Activated naive CD8-positive, alpha-beta T cell treated with anti-CD3 and anti-CD28 coated beads for 36 hours (primary cell): Measurements from ENCODE around the gene ABCA4. TPM values are rescaled to one million over a fixed set of nuclear protein-coding genes. Genes with fewer than 3 reads are reported as not detected.

Experiments used
- DNase-seq: peaks from one replicate; pipeline ENCODE4 v3.0.0; 2021
- H3K27ac Mint-ChIP-seq: one replicate; pipeline ENCODE4 v1.8.0; 2022; ENCODE audit warnings: mild to moderate bottlenecking, moderate library complexity, mixed read lengths
- H3K27me3 Mint-ChIP-seq: one replicate; pipeline ENCODE4 v1.8.0; 2022; ENCODE audit warnings: mild to moderate bottlenecking, mixed read lengths
- H3K36me3 Mint-ChIP-seq: one replicate; pipeline ENCODE4 v1.8.0; 2021; ENCODE audit warnings: mild to moderate bottlenecking, mixed read lengths
- H3K4me1 Mint-ChIP-seq: one replicate; pipeline ENCODE4 v1.8.0; 2021; ENCODE audit warnings: mixed read lengths
- H3K4me3 Mint-ChIP-seq: one replicate; pipeline ENCODE4 v1.8.0; 2022; ENCODE audit warnings: mild to moderate bottlenecking, moderate library complexity, mixed read lengths
- H3K9me3 Mint-ChIP-seq: one replicate; pipeline ENCODE4 v1.8.0; 2022; ENCODE audit warnings: mixed read lengths
- total RNA-seq, 2 experiments: library from RNA; stranded (reverse); gene quantifications; one replicate each; pipeline ENCODE4 v1.2.3, GENCODE V29; 2021

The ABCA4 gene
- total RNA-seq, 2 experiments from 2014 or later = not detected

- H3K27ac Mint-ChIP-seq = no peak overlapping the region
- H3K4me3 Mint-ChIP-seq = no peak overlapping the region
Measured at GRCh38 chr1:94029130-94029993, 91.6 kb downstream of the ABCA4 start.

DNA sequence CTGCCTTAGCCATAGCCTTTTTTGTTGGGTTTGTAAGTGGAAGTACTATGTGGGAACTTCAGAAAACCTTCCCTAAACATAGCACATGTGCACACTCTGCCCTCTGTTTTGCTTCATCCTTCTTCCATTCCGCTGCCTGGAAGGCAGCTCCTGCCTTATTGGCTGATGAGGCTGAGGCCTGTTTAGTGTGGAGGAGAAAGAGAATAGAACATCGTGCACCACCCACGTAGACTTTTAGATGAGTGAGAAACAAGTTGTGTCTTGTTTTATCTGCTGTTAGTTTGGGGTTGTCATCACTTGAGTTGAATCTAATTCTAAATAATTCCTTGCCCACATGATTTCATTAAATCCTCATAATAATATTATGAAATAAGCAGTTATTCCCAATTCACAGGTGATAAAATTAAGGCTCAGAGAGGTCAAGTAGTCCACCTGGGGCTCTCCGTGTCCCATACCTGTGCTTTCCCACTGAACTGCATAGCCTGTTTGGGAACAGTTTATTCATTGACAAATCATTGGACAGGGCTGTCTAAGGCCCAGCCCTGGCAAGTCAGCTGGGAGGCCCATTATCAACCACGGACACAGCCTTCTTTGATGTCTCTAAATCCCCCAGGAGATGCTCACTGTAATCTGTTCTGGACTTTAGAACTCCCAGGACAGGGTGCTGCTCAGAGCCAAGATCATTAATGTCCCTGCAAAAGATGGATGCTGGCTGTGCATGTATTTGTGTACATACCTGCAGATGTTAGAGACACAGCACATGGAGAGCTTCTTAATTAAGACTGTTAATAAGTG lies 93.0 kb downstream of the ABCA4 start:
- no peaks in the 10 kb centered on the region for H3K4me1 Mint-ChIP-seq
- peaks cover 6% of the 10 kb centered on the region for H3K27me3 Mint-ChIP-seq
- no peak overlapping the region for H3K4me3 Mint-ChIP-seq
- H3K36me3 Mint-ChIP-seq = no peaks in the 10 kb centered on the region
- H3K27ac Mint-ChIP-seq = no peak overlapping the region
- no peak for DNase-seq
- no peaks in the 10 kb centered on the region for H3K9me3 Mint-ChIP-seq

More at GRCh38 chr1:94029130-94029993, 91.6 kb downstream of the ABCA4 start:
- no peaks in the 10 kb centered on the region for H3K36me3 Mint-ChIP-seq
- DNase-seq = no peak
- H3K4me1 Mint-ChIP-seq = no peaks in the 10 kb centered on the region
- peaks cover 6% of the 10 kb centered on the region for H3K27me3 Mint-ChIP-seq
- H3K9me3 Mint-ChIP-seq = no peaks in the 10 kb centered on the region

DNA sequence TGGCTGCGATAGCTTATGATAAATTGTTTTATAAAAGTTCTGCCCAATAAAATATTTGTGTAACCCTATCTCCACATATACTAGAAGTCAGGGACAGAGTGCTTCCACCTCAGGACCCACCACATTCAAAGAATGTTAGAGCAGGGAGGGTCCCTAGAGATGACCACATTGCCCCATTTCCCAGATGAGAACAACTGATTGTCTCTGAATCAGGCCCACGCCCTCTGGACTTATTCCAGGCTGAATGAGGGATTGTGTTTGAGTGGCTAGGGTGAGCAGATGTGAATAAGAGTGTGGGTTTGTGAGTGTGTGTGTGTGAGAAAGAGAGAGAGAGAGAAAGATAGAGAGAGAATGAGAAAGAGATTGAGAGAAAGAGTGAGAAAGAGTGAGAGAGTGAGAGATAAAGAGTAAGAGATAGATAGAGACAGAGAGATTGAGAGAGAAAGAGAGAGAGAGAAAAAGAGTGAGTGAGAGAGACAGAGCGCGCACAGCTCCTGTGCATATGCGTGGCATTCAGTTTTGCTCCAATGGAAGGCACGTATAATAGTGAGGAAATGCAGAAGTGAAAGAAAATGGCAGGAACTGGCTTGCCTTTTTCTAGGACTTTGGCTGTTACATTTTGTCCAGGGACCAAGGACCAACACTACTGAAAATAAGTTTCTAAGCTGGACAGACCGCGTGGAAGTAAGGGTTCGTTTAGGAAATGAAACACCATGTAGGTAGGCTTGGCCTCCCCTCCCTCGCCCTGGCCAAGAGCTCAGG lies 94.1 kb downstream of the ABCA4 start:
- Mint-ChIP-seq H3K4me3 (no peak overlapping the region), H3K27ac (no peak overlapping the region), H3K4me1 (no peaks in the 10 kb centered on the region), H3K36me3 (no peaks in the 10 kb centered on the region), H3K9me3 (no peaks in the 10 kb centered on the region), H3K27me3 (peaks cover 6% of the 10 kb centered on the region)
- DNase-seq = no peak

- Mint-ChIP-seq H3K27ac (no peak overlapping the region), H3K36me3 (no peaks in the 10 kb centered on the region), H3K4me3 (no peak overlapping the region), H3K4me1 (no peaks in the 10 kb centered on the region), H3K9me3 (no peaks in the 10 kb centered on the region), H3K27me3 (peaks cover 6% of the 10 kb centered on the region)
- no peak for DNase-seq
Measured at GRCh38 chr1:94025383-94026340, 95.3 kb downstream of the ABCA4 start.

- H3K9me3 Mint-ChIP-seq = no peaks in the 10 kb centered on the region
- H3K36me3 Mint-ChIP-seq = no peaks in the 10 kb centered on the region
- H3K27me3 Mint-ChIP-seq = peaks cover 6% of the 10 kb centered on the region
- no peak overlapping the region for H3K4me3 Mint-ChIP-seq
- no peak for DNase-seq
- no peaks in the 10 kb centered on the region for H3K4me1 Mint-ChIP-seq
- no peak overlapping the region for H3K27ac Mint-ChIP-seq
Measured at GRCh38 chr1:94024104-94024792, 96.7 kb downstream of the ABCA4 start.

GRCh38 chr1:94022471-94023189 lies 98.3 kb downstream of the ABCA4 start:
- peaks cover 6% of the 10 kb centered on the region for H3K27me3 Mint-ChIP-seq
- H3K4me3 Mint-ChIP-seq = no peak overlapping the region
- no peak for DNase-seq
- H3K27ac Mint-ChIP-seq = no peak overlapping the region
- H3K9me3 Mint-ChIP-seq = no peaks in the 10 kb centered on the region
- H3K4me1 Mint-ChIP-seq = peaks cover under 1% of the 10 kb centered on the region
- no peaks in the 10 kb centered on the region for H3K36me3 Mint-ChIP-seq

GRCh38 chr1:94020764-94021579 lies 100.0 kb downstream of the ABCA4 start:
- H3K27me3 Mint-ChIP-seq = peaks cover 6% of the 10 kb centered on the region
- no peak overlapping the region for H3K4me3 Mint-ChIP-seq
- H3K4me1 Mint-ChIP-seq = peaks cover 4% of the 10 kb centered on the region
- no peaks in the 10 kb centered on the region for H3K9me3 Mint-ChIP-seq
- no peaks in the 10 kb centered on the region for H3K36me3 Mint-ChIP-seq
- H3K27ac Mint-ChIP-seq = no peak overlapping the region
- DNase-seq = no peak

DNA sequence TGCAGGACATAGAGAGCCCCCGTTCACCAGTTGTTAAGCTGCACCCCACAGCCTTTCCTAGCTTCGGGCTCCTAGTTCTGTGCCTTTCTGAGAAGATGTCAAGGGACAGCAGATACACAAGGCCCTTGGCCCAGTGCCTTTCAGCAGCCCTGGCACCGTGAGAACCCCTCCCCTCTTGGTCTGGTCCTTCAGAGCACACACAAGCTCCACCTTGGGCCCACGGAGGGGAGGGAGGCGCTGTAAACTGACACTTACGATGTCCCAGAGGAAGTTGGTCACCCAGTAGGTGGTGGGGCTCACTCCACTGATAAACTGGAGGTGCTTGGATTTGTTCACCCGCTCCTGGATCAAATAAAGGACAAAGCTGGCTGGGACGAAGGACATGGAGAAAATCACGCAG lies 101.6 kb downstream of the ABCA4 start:
- Mint-ChIP-seq H3K27ac (no peak overlapping the region), H3K36me3 (no peaks in the 10 kb centered on the region), H3K27me3 (no peaks in the 10 kb centered on the region), H3K9me3 (no peaks in the 10 kb centered on the region), H3K4me3 (no peak overlapping the region), H3K4me1 (peaks cover 4% of the 10 kb centered on the region)
- DNase-seq = no peak

DNA sequence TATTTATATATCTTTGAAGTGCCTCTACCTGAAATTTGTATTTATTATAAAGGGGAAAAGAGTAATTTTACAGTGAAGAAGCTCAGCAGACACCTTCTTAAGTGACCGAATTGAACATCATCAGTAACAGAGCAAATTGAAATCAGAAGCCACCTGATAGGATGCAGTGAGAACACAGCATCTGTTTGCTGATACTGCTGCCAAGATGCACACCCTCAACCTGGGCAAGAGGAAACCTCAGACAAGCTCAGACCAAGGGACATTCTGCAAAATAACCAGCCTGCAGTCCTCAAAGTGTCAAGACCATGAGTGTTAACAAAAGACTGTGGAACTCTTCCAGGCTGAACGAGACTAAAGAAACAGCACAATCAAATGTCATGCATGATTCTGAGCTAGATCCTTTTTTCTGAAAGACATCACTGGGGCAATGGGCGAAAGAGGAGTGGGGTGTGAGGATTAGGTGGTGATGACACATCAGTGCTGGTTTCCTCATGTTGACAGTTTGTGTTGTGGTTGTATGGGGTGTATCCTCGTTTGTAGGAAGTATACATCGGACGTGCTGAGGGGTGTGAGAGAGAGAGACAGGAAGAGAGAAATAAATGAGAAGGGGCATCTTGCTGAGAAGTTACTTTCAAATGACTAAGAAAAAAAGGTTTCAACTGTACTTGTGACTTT lies 103.7 kb downstream of the ABCA4 start:
- no peak overlapping the region for H3K27ac Mint-ChIP-seq
- H3K36me3 Mint-ChIP-seq = no peaks in the 10 kb centered on the region
- H3K4me1 Mint-ChIP-seq = peaks cover 4% of the 10 kb centered on the region
- H3K9me3 Mint-ChIP-seq = no peaks in the 10 kb centered on the region
- H3K4me3 Mint-ChIP-seq = no peak overlapping the region
- no peaks in the 10 kb centered on the region for H3K27me3 Mint-ChIP-seq
- no peak for DNase-seq

DNA sequence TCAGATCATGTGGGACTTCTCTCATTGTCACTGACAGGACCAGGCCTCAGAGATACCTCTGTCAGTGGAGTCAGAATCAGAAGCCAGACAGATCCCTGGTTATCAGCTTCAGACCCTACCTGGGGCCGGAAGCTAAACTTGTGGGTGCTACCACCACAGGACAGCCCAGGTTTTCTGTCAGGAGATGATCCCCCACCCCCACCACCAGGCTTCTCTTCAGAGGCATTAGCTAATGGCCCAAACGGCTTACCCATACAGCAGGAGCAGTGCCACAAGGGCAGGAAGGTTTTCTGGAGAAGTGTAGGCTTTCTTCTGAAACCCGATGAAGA lies 105.5 kb downstream of the ABCA4 start:
- H3K36me3 Mint-ChIP-seq = no peaks in the 10 kb centered on the region
- H3K4me3 Mint-ChIP-seq = no peak overlapping the region
- H3K4me1 Mint-ChIP-seq = peaks cover 4% of the 10 kb centered on the region
- H3K27me3 Mint-ChIP-seq = no peaks in the 10 kb centered on the region
- H3K9me3 Mint-ChIP-seq = no peaks in the 10 kb centered on the region
- H3K27ac Mint-ChIP-seq = no peak overlapping the region
- no peak for DNase-seq

GRCh38 chr1:94014635-94015488 lies 106.1 kb downstream of the ABCA4 start:
- no peak for DNase-seq
- Mint-ChIP-seq H3K4me1 (peaks cover 4% of the 10 kb centered on the region), H3K27me3 (no peaks in the 10 kb centered on the region), H3K4me3 (no peak overlapping the region), H3K27ac (no peak overlapping the region), H3K9me3 (no peaks in the 10 kb centered on the region), H3K36me3 (no peaks in the 10 kb centered on the region)

DNA sequence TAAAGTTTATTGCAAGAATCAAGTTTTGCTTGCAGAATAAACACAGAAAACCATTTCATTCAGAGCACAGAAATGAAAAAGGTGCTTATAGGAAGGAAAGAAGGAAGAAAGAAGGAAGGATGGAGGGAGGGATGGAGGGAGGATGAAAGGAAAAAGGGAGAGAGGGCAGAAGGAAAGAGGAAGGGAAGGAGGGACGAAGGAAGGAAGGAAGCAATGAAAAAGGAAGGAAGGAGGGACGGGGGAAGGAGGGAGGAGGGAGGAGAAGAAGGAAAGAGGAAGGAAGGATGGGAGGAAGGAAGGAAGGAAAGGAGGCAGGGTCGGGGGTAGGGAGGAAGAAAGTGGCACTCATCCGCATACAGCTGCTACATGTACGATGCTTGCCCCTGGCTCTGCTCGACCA lies 106.9 kb downstream of the ABCA4 start:
- no peaks in the 10 kb centered on the region for H3K27me3 Mint-ChIP-seq

More for the DNA sequence above, 106.9 kb downstream of the ABCA4 start:
- H3K36me3 Mint-ChIP-seq = no peaks in the 10 kb centered on the region
- peaks cover 4% of the 10 kb centered on the region for H3K4me1 Mint-ChIP-seq
- no peak overlapping the region for H3K4me3 Mint-ChIP-seq
- H3K27ac Mint-ChIP-seq = no peak overlapping the region
- no peaks in the 10 kb centered on the region for H3K9me3 Mint-ChIP-seq
- no peak for DNase-seq
